OCI-LY1 (cell line): ENCODE results near the gene TCP11L2.

Source experiments
- H2AFZ ChIP-seq: fragments of 200-600 bp; sonication (generic), shearing (Covaris generic); 2 replicates; pipeline ENCODE4 v1.6.0; 2014; ENCODE audit warnings: antibody characterized with exemption, mild to moderate bottlenecking, low read length
- H3F3A ChIP-seq: fragments of 200-600 bp; sonication (generic), shearing (Covaris generic); 2 replicates; pipeline ENCODE4 v1.6.0; 2014; ENCODE audit warnings: mild to moderate bottlenecking, antibody characterized with exemption, low read length, moderate library complexity; ENCODE audit not compliant: insufficient read depth
- H3K27ac ChIP-seq: fragments of 200-600 bp; sonication (generic); 2 replicates; pipeline ENCODE4 v1.5.1; 2014; ENCODE audit warnings: low read length, mixed run types, mild to moderate bottlenecking, low read depth; ENCODE audit not compliant: poor library complexity, severe bottlenecking
- H3K27me3 ChIP-seq: fragments of 200-600 bp; sonication (generic); 2 replicates; pipeline ENCODE4 v1.6.0; 2014; ENCODE audit warnings: antibody characterized with exemption, mild to moderate bottlenecking, low read length, moderate library complexity; ENCODE audit not compliant: insufficient read depth
- H3K36me3 ChIP-seq: fragments of 200-600 bp; sonication (generic); 2 replicates; pipeline ENCODE4 v1.6.1; 2014; ENCODE audit warnings: mild to moderate bottlenecking, antibody characterized with exemption, low read length, moderate library complexity, mixed read lengths; ENCODE audit not compliant: insufficient read depth
- H3K4me1 ChIP-seq: fragments of 200-600 bp; sonication (generic); 2 replicates; pipeline ENCODE4 v1.5.1; 2014; ENCODE audit warnings: mild to moderate bottlenecking, low read length, moderate library complexity; ENCODE audit not compliant: insufficient read depth, severe bottlenecking
- H3K4me2 ChIP-seq: fragments of 200-600 bp; sonication (generic), shearing (Covaris generic); 2 replicates; pipeline ENCODE4 v1.6.1; 2014; ENCODE audit warnings: low read length
- H3K4me3 ChIP-seq: fragments of 200-600 bp; sonication (generic); 2 replicates; pipeline ENCODE4 v1.5.1; 2014; ENCODE audit warnings: low read length, low read depth, mild to moderate bottlenecking, mixed read lengths; ENCODE audit not compliant: poor library complexity, severe bottlenecking
- H3K79me2 ChIP-seq: fragments of 200-600 bp; shearing (Covaris generic); 2 replicates; pipeline ENCODE4 v1.6.1; 2016; ENCODE audit warnings: mixed run types, low read length, mixed read lengths; ENCODE audit not compliant: insufficient read depth
- H3K9ac ChIP-seq: fragments of 200-600 bp; sonication (generic), shearing (Covaris generic); 2 replicates; pipeline ENCODE4 v1.6.1; 2014; ENCODE audit warnings: mild to moderate bottlenecking, low read length, mixed read lengths
- H3K9me2 ChIP-seq: fragments of 200-600 bp; sonication (generic), shearing (Covaris generic); 2 replicates; pipeline ENCODE4 v1.6.1; 2014; ENCODE audit warnings: low read depth, mild to moderate bottlenecking, low read length, mixed read lengths
- H3K9me3 ChIP-seq: fragments of 200-600 bp; shearing (Covaris generic); 2 replicates; pipeline ENCODE4 v1.6.1; 2014; ENCODE audit warnings: low read length, mixed read lengths
- H4K20me1 ChIP-seq: fragments of 200-600 bp; sonication (generic), shearing (Covaris generic); 2 replicates; pipeline ENCODE4 v1.6.0; 2016; ENCODE audit warnings: mild to moderate bottlenecking, low read length; ENCODE audit not compliant: insufficient read depth
- CTCF ChIP-seq: fragments of 200-600 bp; sonication (generic), shearing (Covaris generic); IDR thresholded peaks from 2 replicates; pipeline ENCODE4 v1.5.1; 2017; ENCODE audit warnings: mild to moderate bottlenecking, antibody characterized with exemption, low read length, moderate library complexity, mixed read lengths
- EZH2 ChIP-seq: fragments of 200-600 bp; sonication (generic), shearing (Covaris generic); IDR thresholded peaks from 2 replicates; pipeline ENCODE4 v1.8.0; 2017; ENCODE audit warnings: borderline replicate concordance, mixed run types, mild to moderate bottlenecking, antibody characterized with exemption, low read length, moderate library complexity, mixed read lengths

The TCP11L2 gene

GRCh38 chr12:106305376-106305775 lies 2.8 kb downstream of the TCP11L2 start:
- H3K9me3 ChIP-seq, result no peaks in the 10 kb centered on the region
- H3K9ac ChIP-seq, result no peak overlapping the region
- H2AFZ ChIP-seq, result no peak overlapping the region
- H3K27ac ChIP-seq, result peak overlapping the region; percentile 91
- no peaks in the 10 kb centered on the region for H3K79me2 ChIP-seq
- peak overlapping the region; percentile 29; the same call in 1 of the 2 replicates for H3K4me2 ChIP-seq
- H3K4me3 ChIP-seq, result peak overlapping the region; percentile 12
- no peaks in the 10 kb centered on the region for H3K27me3 ChIP-seq
- no peaks in the 10 kb centered on the region for H3K9me2 ChIP-seq
- H3K36me3 ChIP-seq, result no peaks in the 10 kb centered on the region
- H4K20me1 ChIP-seq, result no peaks in the 10 kb centered on the region
- TF ChIP-seq EZH2 (no peak), CTCF (no peak)
- H3K4me1 ChIP-seq, result peaks cover 64% of the 10 kb centered on the region
- no peaks in the 10 kb centered on the region; the same call in 1 of the 2 replicates for H3F3A ChIP-seq

- Histone ChIP-seq H3K79me2 (no peaks in the 10 kb centered on the region), H3K9me3 (no peaks in the 10 kb centered on the region), H3K27ac (no peak overlapping the region), H3K9ac (no peak overlapping the region), H3K4me2 (no peak overlapping the region; the same call in 1 of the 2 replicates), H3K36me3 (no peaks in the 10 kb centered on the region), H3K4me1 (peaks cover 62% of the 10 kb centered on the region), H3K27me3 (no peaks in the 10 kb centered on the region), H2AFZ (no peak overlapping the region), H3F3A (no peaks in the 10 kb centered on the region; the same call in 1 of the 2 replicates), H4K20me1 (no peaks in the 10 kb centered on the region), H3K4me3 (no peak overlapping the region), H3K9me2 (no peaks in the 10 kb centered on the region)
- no peak for TF ChIP-seq EZH2
Measured at GRCh38 chr12:106307181-106307580, 4.6 kb downstream of the TCP11L2 start.

GRCh38 chr12:106308121-106308520 lies 5.6 kb downstream of the TCP11L2 start:
- Histone ChIP-seq H4K20me1 (no peaks in the 10 kb centered on the region), H3K4me3 (no peak overlapping the region), H3K27me3 (no peaks in the 10 kb centered on the region), H3K9me2 (no peaks in the 10 kb centered on the region), H3K4me1 (peaks cover 62% of the 10 kb centered on the region), H3K36me3 (no peaks in the 10 kb centered on the region), H2AFZ (no peak overlapping the region), H3K27ac (no peak overlapping the region), H3F3A (no peaks in the 10 kb centered on the region; the same call in 1 of the 2 replicates), H3K4me2 (no peak overlapping the region), H3K9me3 (no peaks in the 10 kb centered on the region), H3K9ac (no peak overlapping the region), H3K79me2 (no peaks in the 10 kb centered on the region)
- TF ChIP-seq CTCF, result no peak
- no peak for TF ChIP-seq EZH2

DNA sequence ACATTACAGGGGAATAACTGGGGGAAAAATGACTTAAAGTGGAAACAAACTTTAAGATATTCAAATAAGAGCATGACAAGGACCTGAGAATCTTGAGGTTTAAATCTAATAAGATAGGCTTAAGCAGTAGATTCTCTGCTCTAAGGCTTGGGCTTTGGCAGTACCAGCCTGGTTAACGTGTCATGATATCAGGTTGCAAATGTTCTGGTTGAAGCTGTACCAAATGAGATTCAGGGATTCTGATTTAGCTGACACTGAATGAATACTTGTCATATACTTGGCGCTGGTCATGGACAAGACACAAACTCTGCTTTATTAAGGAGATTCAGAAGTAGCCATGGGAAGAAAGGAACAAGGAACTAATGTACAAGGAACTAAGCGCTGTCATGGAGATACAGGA lies 6.1 kb downstream of the TCP11L2 start:
- Histone ChIP-seq H3K4me3 (no peak overlapping the region), H4K20me1 (no peaks in the 10 kb centered on the region), H3K27ac (no peak overlapping the region), H3K4me2 (no peak overlapping the region), H2AFZ (no peak overlapping the region), H3K9me2 (no peaks in the 10 kb centered on the region), H3F3A (no peaks in the 10 kb centered on the region; the same call in 1 of the 2 replicates), H3K4me1 (peaks cover 58% of the 10 kb centered on the region), H3K27me3 (no peaks in the 10 kb centered on the region), H3K9ac (no peak overlapping the region), H3K79me2 (no peaks in the 10 kb centered on the region), H3K9me3 (no peaks in the 10 kb centered on the region), H3K36me3 (no peaks in the 10 kb centered on the region)
- no peak for TF ChIP-seq CTCF
- TF ChIP-seq EZH2, result no peak
